ENCODE results near the gene ALOX5.
"Not testable (repeated sequence)": the region's sequence is repeated elsewhere in the genome, so short reads cannot be mapped to it uniquely, and the experiment has no call there.

DNA sequence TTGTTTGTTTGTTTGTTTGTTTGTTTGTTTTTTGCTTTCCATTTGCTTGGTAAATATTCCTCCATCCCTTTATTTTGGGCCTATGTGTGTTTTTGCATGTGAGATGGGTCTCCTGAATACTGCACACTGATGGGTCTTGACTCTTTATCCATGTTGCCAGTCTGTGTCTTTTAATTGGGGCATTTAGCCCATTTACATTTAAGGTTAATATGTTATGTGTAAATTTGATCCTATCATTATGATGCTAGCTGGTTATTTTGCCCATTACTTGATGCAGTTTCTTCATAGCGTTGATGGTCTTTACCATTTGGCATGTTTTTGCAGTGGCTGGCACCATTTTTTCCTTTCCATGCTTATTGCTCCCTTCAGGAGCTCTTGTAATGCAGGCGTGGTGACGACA is 42.2 kb upstream of the ALOX5 start:
- TF ChIP-seq, protein P1, sequence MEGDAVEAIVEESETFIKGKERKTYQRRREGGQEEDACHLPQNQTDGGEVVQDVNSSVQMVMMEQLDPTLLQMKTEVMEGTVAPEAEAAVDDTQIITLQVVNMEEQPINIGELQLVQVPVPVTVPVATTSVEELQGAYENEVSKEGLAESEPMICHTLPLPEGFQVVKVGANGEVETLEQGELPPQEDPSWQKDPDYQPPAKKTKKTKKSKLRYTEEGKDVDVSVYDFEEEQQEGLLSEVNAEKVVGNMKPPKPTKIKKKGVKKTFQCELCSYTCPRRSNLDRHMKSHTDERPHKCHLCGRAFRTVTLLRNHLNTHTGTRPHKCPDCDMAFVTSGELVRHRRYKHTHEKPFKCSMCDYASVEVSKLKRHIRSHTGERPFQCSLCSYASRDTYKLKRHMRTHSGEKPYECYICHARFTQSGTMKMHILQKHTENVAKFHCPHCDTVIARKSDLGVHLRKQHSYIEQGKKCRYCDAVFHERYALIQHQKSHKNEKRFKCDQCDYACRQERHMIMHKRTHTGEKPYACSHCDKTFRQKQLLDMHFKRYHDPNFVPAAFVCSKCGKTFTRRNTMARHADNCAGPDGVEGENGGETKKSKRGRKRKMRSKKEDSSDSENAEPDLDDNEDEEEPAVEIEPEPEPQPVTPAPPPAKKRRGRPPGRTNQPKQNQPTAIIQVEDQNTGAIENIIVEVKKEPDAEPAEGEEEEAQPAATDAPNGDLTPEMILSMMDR (IDR thresholded peaks at IDR 0.05) = not testable (repeated sequence)
- not testable (repeated sequence) for TF ChIP-seq POLR2AphosphoS5 (IDR thresholded peaks at IDR 0.05); EP300 (IDR thresholded peaks at IDR 0.05; ENCODE audit: low read depth)

Data from transverse colon (tissue), 4 donors.